Measurements from ENCODE around the gene ANTXR1.
"Not testable (repeated sequence)": the region's sequence is repeated elsewhere in the genome, so short reads cannot be mapped to it uniquely, and the experiment has no call there.

The ANTXR1 gene

DNA sequence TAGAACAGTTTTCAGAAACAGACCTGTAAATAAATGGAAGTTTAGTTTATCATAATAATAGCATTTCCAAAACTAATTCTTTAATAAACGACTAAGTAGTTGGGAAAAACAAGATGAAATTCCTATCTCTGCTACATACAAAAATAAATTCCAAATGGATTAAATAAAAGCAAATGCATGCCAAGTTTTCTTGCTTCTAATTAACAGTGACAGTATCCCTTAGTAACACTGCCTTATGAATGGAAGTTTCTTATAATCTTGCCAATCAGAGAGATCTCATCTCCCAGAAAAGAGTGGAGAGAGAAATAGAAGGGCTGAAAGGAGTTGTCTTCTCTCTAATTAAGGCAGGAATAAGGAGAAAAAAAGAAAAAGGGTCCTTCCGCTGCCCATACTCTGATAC is 240.1 kb downstream of the ANTXR1 start:
- in situ Hi-C loops (cut with MboI; ENCODE audit: low sequenced_read_pairs) = no loop called here

DNA sequence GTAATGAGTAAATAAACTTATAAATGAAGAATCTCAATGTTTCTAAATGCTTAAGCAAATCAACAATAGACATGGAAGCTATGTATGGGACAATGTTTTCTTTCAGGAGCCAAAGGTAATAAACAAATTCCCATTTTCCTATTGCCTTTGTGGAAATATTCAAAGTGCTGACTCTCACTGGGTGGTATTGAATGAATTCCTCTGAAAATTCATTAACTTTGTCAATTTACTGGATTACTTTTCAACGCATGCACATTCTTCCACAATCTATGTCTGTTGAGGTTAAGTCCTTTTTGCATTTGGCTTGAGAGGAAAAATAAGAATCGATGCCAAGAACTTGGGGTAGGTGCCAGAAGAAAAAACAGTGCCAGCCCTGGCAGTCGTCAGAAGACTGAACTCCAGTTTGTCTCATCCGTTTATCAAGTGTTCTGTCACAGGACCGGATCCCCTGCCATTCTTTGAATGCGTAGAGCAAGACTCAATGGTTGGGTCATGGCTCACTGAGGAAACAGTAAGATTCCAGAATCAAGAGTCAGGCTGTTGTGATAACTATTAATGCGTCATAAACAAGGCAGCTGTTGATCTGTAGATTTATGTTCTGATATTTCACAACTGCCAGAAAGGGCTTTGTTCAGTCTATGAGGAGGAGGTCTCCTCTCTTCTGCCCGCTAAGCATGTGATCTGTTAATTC is 240.8 kb downstream of the ANTXR1 start:
- in situ Hi-C loops (cut with MboI; ENCODE audit: low sequenced_read_pairs) = no loop called here

DNA sequence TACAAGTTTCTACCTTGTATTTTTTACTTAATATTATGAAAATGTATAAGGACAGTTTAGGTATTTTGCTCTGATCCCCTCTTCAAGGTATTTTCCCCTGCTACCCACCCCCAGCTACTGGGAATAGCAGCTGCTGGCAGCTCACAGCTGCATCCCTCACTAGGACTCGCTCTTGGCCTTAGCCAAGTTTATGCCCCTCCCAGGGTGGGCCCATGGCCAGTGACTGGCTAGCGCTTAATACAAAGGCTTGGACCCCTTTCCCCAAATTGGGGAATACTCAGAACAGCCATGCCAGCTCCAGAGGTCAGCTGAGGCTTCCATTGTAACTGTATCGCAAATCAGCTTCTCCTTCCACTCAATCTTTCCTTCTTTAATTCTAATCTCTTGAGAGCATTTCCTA is 242.8 kb downstream of the ANTXR1 start:
- in situ Hi-C loops (cut with MboI; ENCODE audit: low sequenced_read_pairs) = no loop called here

DNA sequence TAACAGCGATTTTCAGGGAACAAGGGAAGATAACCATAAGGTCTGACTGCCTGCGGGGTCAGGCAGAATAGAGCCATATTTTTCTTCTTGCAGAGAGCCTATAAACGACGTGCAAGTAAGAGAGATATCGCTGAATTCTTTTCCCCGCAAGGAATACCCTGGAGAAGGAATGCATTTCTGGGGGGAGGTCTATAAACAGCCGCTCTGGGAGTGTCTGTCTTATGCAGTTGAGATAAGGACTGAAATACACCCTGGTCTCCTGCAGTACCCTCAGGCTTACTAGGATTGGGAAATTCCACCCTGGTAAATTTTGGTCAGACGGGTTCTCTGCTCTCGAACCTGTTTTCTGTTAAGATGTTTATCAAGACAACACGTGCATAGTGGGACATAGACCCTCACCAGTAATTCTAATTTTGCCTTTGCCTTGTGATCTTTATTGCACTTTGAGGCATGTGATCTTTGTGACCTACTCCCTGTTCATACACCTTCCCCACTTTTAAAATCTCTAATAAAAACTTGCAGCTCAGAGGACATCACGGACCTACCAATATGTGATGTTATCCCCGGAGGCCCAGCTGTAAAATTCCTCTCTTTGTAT is 247.1 kb downstream of the ANTXR1 start:
- in situ Hi-C loops (cut with MboI; ENCODE audit: low sequenced_read_pairs) = not testable (repeated sequence)

DNA sequence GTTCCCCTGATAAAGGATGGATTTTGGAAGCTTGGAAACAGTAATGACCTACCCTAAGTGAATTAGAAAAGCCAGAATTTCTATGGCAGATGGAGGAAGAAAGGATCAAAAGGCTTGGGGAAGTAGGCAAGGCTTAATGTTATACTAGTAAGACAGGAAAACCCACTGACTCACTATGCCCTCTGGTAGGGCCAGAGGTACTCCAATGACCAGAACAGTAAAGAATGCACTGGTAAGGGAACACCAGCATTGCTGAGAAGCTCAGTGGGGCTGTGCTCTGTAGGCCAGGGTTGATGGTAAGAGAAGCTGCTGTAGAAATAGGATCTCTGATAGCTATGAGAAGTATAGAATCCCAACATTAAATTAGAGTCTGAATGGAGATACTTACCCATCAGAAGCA is 247.7 kb downstream of the ANTXR1 start:
- in situ Hi-C loops (cut with MboI; ENCODE audit: low sequenced_read_pairs) = no loop called here

DNA sequence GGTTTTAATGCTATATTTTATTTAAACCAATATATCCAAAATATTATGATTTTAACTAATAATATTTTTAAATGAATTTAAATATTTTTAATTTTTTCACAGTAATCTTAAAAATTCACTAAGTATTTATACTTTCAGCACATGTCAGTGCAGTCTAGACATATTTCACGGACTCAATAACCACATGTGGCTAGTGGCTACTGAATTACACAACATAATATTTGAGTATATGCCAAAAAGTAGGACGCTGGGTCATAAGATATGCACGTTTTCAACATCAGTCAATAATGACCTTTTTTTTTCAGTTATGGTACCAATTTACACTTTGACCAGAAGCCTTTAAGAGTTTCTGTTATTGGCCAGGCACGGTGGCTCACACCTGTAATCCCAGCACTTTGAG is 256.4 kb downstream of the ANTXR1 start:
- in situ Hi-C loops (cut with MboI; ENCODE audit: low sequenced_read_pairs) = no loop called here

DNA sequence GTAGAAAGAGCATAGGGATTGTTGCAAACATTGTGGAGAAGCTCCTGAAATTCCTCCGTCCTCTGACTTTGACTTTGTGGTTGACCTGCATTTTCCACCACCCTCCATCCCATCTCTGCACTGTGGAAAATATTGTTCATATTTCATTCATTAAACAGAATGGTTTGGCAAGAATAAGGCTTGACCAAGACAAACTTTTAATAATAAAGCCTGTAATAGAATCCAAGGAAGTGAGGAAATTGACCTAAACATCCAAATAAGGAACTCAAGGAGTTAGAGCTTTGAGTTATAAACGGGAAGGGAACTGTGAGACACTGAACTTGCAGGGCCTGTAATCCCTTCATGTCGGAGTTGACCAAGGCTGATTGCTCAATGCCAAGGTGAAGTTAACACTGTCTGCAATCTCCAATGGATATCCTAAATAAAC is 258.9 kb downstream of the ANTXR1 start:
- in situ Hi-C loops (cut with MboI; ENCODE audit: low sequenced_read_pairs) = no loop called here

DNA sequence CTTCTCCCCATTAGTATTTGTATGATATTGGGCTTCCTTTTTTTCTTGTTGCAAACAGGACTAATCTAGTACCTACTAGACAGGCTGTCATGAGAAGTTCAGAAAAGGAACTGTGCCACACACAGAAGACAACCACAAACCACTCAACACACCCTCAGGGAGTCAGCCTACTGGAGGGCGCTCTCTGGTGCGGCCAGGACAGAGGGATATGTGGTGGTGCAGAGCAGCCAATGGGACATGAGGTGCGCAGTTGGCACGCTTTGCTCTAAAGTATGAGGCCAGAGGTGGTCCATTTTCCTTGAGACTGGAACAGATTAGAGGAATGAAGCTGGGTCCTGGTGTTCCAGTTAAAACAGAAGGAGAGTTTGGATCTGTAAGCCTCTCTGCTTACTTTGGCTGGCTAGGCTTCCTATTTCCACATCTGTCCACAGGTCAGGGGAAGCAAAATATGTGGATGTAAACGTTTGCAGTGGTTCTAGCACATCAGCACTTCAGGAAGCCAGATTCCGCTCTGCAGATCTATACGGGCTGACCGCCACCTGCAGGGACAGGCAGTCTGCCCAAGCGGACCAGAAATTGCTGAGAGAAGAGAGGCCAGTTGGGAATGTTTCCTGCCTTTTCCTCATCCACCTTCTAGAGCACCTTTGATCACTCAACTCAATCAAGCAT is 260.0 kb downstream of the ANTXR1 start:
- in situ Hi-C loops (cut with MboI; ENCODE audit: low sequenced_read_pairs) = no loop called here

DNA sequence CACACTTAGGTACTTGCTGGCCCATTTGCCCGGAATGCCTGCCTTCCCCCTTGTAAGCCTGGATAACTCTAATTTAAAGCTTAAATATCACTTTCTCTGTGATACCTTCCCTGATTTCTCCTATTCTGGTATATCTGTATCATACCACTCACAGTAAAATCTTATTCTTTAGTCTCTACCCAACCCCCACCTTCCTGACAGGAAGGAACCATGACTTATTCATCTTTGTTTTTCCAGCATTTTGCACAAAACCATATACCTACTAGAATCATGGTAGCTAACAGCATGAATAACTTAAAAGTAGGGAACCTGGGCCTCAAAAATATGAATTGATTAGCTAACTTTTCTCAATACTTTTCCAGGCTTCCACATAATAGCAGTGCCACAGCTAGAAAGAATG is 262.5 kb downstream of the ANTXR1 start:
- in situ Hi-C loops (cut with MboI; ENCODE audit: low sequenced_read_pairs) = no loop called here

DNA sequence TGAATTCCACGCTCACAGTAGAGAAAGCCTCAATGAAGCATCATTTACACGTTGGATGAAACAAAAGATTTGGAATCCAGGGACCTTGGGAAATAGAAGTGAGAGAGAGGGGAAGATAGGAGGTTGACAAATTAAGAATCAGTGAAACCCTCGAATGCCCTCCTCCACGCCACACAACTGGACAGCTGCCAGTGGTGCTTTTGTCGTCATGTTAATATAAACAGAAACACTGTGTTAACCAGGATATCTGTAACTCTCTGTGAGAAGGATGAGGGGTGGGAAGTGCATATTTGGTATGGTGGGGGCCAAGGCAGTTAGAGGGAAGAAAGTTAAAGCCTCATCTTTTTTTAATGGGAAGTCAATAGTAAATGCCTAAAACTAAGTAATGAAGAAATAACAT is 265.4 kb downstream of the ANTXR1 start:
- in situ Hi-C loops (cut with MboI; ENCODE audit: low sequenced_read_pairs) = no loop called here

DNA sequence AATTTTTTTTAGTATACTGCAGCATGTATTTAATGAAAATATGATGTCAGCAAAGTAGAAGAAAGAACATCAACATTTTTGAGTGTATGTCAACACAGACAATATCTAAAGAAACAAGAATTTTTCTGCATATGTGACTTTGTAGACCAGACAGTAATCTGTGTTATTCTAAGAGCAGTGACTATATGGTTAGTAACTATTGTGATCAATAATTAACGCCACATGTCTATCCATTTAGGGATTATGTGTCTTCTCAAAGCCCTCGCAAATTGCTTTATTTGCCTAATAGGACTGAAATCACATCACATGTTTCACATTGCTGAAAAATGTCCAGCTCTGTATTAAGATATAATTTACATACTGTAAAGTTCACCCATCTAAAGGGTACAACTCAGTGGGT is 266.2 kb downstream of the ANTXR1 start:
- in situ Hi-C loops (cut with MboI; ENCODE audit: low sequenced_read_pairs) = no loop called here

DNA sequence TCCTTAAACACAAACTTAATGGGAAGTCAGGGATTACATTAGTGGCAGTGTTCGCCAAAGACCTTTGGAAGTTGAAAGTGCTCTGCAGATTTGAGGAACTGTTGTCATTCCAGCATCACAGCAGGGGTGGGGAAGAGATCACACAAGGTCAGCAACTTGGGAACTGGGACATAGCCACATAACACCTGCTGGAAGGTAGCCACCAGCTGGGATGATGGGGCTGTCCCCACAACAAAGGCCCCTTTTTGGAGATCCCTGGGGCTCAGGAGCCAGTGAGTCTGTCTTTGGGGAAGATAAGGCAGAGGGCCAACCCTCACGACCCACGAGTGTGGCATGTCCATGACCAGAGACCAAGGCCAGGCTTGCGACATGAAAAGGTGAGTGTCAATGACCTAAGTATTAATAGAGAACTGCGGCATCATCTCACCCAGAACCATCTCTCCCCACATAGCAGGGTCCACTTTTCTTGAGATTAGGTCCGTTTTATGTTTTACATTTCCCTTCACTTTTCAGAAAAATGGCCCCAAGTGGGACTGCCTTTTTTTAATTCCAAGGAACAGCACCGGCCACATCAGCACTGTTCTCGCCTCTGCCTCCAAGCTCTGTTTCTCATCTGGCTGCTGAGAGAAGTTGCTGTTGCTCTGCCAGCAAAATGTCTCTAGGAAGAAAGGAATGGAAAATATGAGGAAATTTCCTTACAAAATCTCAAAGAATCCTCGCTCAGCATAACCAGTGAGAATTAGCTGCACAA is 267.1 kb downstream of the ANTXR1 start:
- in situ Hi-C loops (cut with MboI; ENCODE audit: low sequenced_read_pairs) = no loop called here

DNA sequence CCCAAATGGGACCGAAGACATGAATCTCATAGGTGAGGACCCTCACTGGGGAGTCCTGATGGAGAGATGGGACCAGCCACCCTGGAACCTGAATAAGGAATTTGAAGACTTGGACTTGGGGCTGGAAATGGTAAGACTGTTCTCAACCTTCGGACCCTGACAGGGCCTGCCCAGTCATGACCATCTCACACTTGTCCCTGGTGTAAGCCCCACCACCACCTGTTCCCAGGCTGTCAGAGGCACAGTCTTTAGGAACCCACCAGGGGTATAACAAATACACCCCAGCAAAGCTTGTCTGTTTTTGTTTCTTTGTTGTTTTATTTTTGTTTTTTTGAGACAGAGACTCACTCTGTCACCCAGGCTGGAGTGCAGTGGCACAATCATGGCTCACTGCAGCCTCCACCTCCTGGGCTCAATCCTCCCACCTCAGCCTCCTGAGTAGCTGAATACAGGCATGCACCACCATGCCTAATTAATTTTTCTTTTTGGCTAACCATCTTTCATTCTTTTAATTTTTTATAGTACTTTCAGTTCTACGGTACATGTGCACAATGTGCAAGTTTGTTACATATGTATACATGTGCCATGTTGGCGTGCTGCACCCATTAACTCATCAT is 267.9 kb downstream of the ANTXR1 start:
- in situ Hi-C loops (cut with MboI; ENCODE audit: low sequenced_read_pairs) = no loop called here

DNA sequence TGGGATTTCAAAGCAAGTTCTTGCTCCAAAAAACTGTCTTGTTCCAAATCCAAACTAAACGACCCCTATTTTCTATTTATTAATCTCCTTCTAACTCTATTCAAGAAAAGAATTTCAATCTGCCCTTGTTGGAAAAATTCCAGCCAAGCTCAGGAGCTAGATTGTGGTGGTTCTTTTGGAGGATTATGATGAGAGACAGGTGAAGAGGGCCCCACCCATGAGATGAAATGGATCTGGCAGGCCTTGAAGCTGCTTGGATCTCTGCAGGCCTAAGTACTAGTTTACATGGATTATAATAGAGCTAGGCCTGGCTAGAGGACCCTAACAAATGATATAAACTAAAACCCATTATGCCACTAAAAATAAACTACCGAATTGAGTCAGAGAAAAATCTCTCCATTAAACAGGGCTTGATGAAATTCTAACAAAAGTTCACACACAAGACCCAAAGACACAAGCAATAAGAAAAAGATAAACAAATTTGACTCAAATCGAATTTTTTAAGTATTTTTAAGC is 272.5 kb downstream of the ANTXR1 start:
- in situ Hi-C loops (cut with MboI; ENCODE audit: low sequenced_read_pairs) = no loop called here

DNA sequence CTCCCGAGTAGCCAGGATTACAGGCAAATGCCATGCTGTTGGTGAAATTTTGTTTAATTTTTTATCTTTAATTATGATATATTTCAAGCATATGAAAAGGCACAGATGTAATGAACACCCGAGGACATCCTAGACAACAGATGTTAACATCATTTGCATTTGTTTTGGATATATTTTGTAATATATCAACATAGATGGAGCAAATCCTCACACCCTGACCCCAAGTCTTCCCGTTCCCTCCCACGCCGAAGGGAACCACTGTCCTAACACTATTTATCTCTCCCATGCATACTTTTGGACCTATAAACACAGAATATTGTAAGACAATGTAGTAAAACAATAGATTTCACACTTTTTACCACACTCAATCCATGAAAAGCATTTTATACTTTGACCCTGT is 274.6 kb downstream of the ANTXR1 start:
- in situ Hi-C loops (cut with MboI; ENCODE audit: low sequenced_read_pairs) = no loop called here

DNA sequence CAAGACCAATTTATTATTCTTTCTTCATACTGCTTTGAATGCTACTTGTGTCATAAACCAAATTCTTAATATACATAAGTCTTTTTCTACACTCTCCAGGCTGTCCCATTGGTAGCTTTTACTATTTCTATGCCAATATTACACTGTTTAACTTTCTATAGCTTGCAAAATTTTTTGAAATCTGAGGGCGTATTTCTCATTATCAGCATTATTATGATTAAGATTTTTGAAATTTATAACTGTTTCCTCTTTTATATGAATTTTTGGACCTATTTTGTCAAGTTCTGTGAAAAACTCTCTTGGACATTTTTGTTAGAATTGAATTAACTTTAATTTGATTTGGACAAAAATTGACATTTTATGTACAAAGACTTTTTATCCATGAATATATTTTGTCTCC is 275.4 kb downstream of the ANTXR1 start:
- in situ Hi-C loops (cut with MboI; ENCODE audit: low sequenced_read_pairs) = no loop called here

DNA sequence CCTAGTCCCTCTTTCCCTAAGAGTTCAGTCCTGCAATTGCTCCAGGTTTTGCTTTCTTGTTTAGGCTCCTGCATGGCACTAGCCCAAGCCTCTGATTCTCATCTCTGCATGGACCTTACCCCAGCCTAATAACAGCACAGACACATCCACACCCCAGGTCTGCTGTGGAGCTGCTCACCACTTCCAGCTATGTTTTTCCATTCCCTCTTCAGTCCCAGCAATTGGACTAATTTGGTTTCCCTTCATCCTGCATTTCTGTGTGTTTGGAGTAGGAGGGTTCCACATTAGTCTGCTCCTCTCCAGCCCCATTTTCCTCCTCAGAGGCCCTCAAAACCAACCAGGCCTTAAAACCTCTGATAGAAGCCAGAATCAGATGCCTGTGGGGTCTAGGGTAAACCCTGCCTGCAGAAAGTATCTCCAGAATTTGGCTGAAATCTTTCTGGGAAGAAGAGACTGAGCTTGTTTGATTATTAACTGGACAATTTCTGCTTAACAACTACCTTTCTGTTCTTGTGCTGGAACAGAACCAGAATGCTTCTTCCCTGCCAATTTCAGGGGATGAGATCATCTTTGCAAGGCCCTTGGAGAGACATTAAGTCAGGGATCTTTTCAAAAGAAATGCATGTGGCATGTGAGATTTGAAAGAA is 278.1 kb downstream of the ANTXR1 start:
- in situ Hi-C loops (cut with MboI; ENCODE audit: low sequenced_read_pairs) = no loop called here

DNA sequence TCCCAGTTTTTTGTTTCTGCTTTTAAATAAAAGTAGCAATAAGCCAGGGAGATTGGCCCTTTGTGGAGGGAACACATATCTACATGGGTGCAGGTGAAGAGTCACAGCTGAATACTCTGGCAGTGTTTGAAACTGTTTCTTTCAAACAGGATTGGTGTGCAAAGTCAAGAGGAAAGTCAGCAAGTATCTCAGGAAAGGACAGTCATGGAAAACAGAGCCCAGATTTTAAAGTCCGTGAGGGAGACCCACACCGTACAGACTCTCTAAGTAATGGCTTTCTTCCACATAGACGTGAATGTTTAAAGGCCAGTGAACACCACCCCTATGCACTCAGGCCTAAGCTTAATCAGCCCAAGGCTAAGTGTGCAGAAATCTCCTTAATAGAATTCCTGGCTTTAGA is 278.7 kb downstream of the ANTXR1 start:
- in situ Hi-C loops (cut with MboI; ENCODE audit: low sequenced_read_pairs) = no loop called here

DNA sequence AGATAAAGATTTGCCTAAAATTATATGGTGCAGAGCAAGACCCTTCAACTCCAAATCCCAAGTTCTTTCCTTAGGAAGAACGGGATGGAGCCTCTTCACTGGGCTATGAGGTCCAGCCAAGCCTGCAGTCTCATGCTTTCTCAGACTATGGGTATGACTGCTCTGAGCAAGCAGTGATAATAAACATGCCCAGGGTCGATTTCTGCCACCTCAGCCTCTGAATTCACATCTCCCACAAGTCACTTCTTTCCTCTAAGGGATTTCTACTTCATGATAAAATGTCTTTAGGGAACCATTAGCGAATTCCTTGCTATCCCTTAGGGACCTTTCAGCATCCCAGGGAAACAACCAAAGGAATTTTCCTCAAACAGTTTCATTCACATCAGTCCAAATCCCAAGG is 279.3 kb downstream of the ANTXR1 start:
- in situ Hi-C loops (cut with MboI; ENCODE audit: low sequenced_read_pairs) = no loop called here

DNA sequence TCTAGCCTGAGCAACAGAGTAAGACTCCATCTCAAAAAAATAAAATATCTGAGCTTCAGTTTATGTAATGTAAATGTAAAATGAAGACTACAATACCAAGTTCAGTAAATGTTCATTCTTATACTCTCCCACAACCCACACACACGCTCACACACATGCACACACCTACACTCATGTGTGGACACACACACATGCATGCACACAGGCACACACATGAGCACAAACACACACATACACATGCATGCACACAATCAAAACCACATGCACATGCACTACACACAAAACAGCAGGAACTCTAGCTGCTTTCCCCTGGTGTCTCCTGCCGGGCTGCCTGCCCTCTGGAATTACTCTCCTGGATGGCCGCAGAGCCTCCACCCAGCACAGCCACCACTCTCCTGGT is 283.4 kb downstream of the ANTXR1 start:
- in situ Hi-C loops (cut with MboI; ENCODE audit: low sequenced_read_pairs) = no loop called here

DNA sequence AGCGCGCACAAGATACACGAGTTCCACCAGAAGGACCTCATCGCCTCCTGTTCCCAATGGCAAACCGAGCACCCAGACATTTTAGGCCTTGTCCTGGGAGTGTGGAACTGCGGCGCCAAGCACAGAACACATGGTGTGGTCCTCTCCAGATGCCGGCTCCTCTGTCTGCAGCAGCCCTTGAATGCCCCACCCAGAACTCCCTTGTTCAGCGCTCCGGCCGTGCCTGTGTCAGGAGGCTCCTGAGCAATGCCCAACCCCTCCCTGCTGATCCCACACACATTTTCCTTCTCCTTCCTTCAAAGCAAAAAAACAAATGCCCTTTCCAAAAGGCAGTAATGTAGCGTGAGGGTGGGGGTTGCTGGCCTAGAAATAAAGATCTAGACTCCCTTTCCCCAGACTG is 284.2 kb downstream of the ANTXR1 start:
- in situ Hi-C loops (cut with MboI; ENCODE audit: low sequenced_read_pairs) = no loop called here
